Endodermal cell (in vitro differentiated cells): ENCODE results near the gene NAV2. TPM values are rescaled to one million over a fixed set of nuclear protein-coding genes. Genes with fewer than 3 reads are reported as not detected.

ENCODE experiments used
- DNase-seq: peaks from one replicate; pipeline ENCODE4 v3.0.0-alpha.2; 2017
- H3K27ac ChIP-seq: 2 replicates; pipeline ENCODE4 v1.5.1; 2013; ENCODE audit warnings: mild to moderate bottlenecking, low read depth, low read length, moderate library complexity
- H3K27me3 ChIP-seq: 2 replicates; pipeline ENCODE4 v1.6.1; 2013; ENCODE audit warnings: mild to moderate bottlenecking, low read length, moderate library complexity; ENCODE audit not compliant: insufficient read depth, control insufficient read depth, poor library complexity, severe bottlenecking
- H3K36me3 ChIP-seq: 2 replicates; pipeline ENCODE4 v1.7.0; 2013; ENCODE audit warnings: mild to moderate bottlenecking, low read length, moderate library complexity; ENCODE audit not compliant: control insufficient read depth, insufficient read depth
- H3K4me1 ChIP-seq: one replicate; pipeline ENCODE4 v1.7.0; 2013; ENCODE audit warnings: low read length; ENCODE audit not compliant: control insufficient read depth, insufficient read depth
- H3K4me3 ChIP-seq: 2 replicates; pipeline ENCODE4 v1.5.1; 2013; ENCODE audit warnings: mild to moderate bottlenecking, low read length, moderate library complexity
- H3K9ac ChIP-seq: 2 replicates; pipeline ENCODE4 v1.6.1; 2013; ENCODE audit warnings: mild to moderate bottlenecking, low read length, moderate library complexity; ENCODE audit not compliant: poor library complexity, severe bottlenecking; ENCODE audit errors: extremely low read depth
- H3K9me3 ChIP-seq: 2 replicates; pipeline ENCODE4 v1.6.1; 2013; ENCODE audit warnings: mild to moderate bottlenecking, low read length, moderate library complexity; ENCODE audit not compliant: control insufficient read depth
- H3K27ac Mint-ChIP-seq: 2 replicates; pipeline ENCODE4 v1.8.0; 2020; ENCODE audit warnings: mixed read lengths
- H3K27me3 Mint-ChIP-seq: 2 replicates; pipeline ENCODE4 v1.8.0; 2021; ENCODE audit warnings: mild to moderate bottlenecking, mixed read lengths; ENCODE audit not compliant: insufficient read depth
- H3K36me3 Mint-ChIP-seq: 2 replicates; pipeline ENCODE4 v1.8.0; 2020; ENCODE audit warnings: low read depth, mixed read lengths
- H3K4me1 Mint-ChIP-seq: 2 replicates; pipeline ENCODE4 v1.8.0; 2020; ENCODE audit warnings: mixed read lengths
- H3K4me3 Mint-ChIP-seq: 2 replicates; pipeline ENCODE4 v1.8.0; 2020; ENCODE audit warnings: mild to moderate bottlenecking, moderate library complexity, mixed read lengths
- H3K9me3 Mint-ChIP-seq: 2 replicates; pipeline ENCODE4 v1.8.0; 2020; ENCODE audit warnings: mild to moderate bottlenecking, mixed read lengths
- CTCF ChIP-seq: fragments of 200-600 bp; sonication (generic); conservative IDR thresholded peaks from 2 replicates; pipeline ENCODE4 v1.5.0; 2021; ENCODE audit warnings: antibody characterized with exemption, mild to moderate bottlenecking
- WGBS, 2 experiments: methylation state at CpG; one replicate each; pipeline versions ENCODE4 v1.1.5 to v1.1.7; 2013; ENCODE audit warnings: missing lambda C conversion rate in 2 of 2, mixed read lengths in 1 of 2; ENCODE audit not compliant: insufficient coverage in 1 of 2, insufficient read length in 1 of 2; 5-methylcytosine and 5-hydroxymethylcytosine counted together
- total RNA-seq, 2 donors: library from RNA; stranded (reverse); fragmentation: NEBNext Ultra II Directional in 1 of 2; extraction: Animal tissue kit (Norgen Biotek cat#: 25700) in 1 of 2; gene quantifications; 2 replicates in 1 of 2; 3 replicates in 1 of 2; pipeline ENCODE4 v1.2.1, GENCODE V29; 2021

The NAV2 gene
- total RNA-seq, 2 donors from 2014 or later = 37.1 to 42.4 TPM

- Mint-ChIP-seq H3K4me3 (no peak overlapping the region), H3K9me3 (no peaks in the 10 kb centered on the region)
- peaks cover 31% of the 10 kb centered on the region for H3K27me3 ChIP-seq
These were observed 7.3 kb downstream of the NAV2 start for GRCh38 chr11:19719960-19720359.

GRCh38 chr11:19721176-19721575, 8.5 kb downstream of the NAV2 start:
- Mint-ChIP-seq H3K27ac (no peak overlapping the region), H3K36me3 (no peaks in the 10 kb centered on the region), H3K27me3 (peaks cover 18% of the 10 kb centered on the region), H3K4me3 (no peak overlapping the region), H3K9me3 (no peaks in the 10 kb centered on the region), H3K4me1 (peaks cover 3% of the 10 kb centered on the region)
- H3K27me3 ChIP-seq = peaks cover 19% of the 10 kb centered on the region
- DNase-seq = no peak
- 85 to 100% methylated on average over 1 to 2 of the region's 2 CpGs for WGBS, 2 experiments
- H3K36me3 ChIP-seq = no peaks in the 10 kb centered on the region
- H3K4me3 ChIP-seq = no peak overlapping the region
- H3K9ac ChIP-seq = no peak overlapping the region
- H3K27ac ChIP-seq = no peak overlapping the region
- no peaks in the 10 kb centered on the region for H3K9me3 ChIP-seq
- no peaks in the 10 kb centered on the region for H3K4me1 ChIP-seq
- no peak for TF ChIP-seq CTCF

More at GRCh38 chr11:19719960-19720359, 7.3 kb downstream of the NAV2 start:
- Histone ChIP-seq H3K9me3 (no peaks in the 10 kb centered on the region), H3K36me3 (no peaks in the 10 kb centered on the region), H3K4me1 (no peaks in the 10 kb centered on the region), H3K27ac (no peak overlapping the region), H3K9ac (no peak overlapping the region), H3K4me3 (no peak overlapping the region)
- H3K36me3 Mint-ChIP-seq = no peaks in the 10 kb centered on the region
- no peak for TF ChIP-seq CTCF
- WGBS, 2 experiments = 87 to 100% methylated on average over 1 of the region's 1 CpG
- H3K27ac Mint-ChIP-seq = no peak overlapping the region
- DNase-seq = no peak
- H3K27me3 Mint-ChIP-seq = peaks cover 30% of the 10 kb centered on the region
- peaks cover 7% of the 10 kb centered on the region for H3K4me1 Mint-ChIP-seq

GRCh38 chr11:19722702-19723101, 10.1 kb downstream of the NAV2 start:
- Histone ChIP-seq H3K9me3 (no peaks in the 10 kb centered on the region), H3K4me3 (no peak overlapping the region), H3K27ac (no peak overlapping the region), H3K4me1 (no peaks in the 10 kb centered on the region), H3K9ac (no peak overlapping the region), H3K36me3 (no peaks in the 10 kb centered on the region), H3K27me3 (peaks cover 4% of the 10 kb centered on the region)
- WGBS, 2 experiments = 90 to 95% methylated on average over 2 to 4 of the region's 5 CpGs
- H3K27ac Mint-ChIP-seq = no peak overlapping the region
- no peaks in the 10 kb centered on the region for H3K36me3 Mint-ChIP-seq
- TF ChIP-seq CTCF = no peak
- H3K27me3 Mint-ChIP-seq = peaks cover 4% of the 10 kb centered on the region
- no peak overlapping the region for H3K4me3 Mint-ChIP-seq
- H3K4me1 Mint-ChIP-seq = peaks cover 3% of the 10 kb centered on the region
- DNase-seq = no peak
- H3K9me3 Mint-ChIP-seq = no peaks in the 10 kb centered on the region
